Ascending aorta (tissue), 2 donors: ENCODE results near the gene ATAD1. TPM values are rescaled to one million over a fixed set of nuclear protein-coding genes. Genes with fewer than 3 reads are reported as not detected.

Experiments used
- DNase-seq, 2 donors: peaks; one replicate each; pipeline ENCODE4 v3.0.0-alpha.2; 2019; ENCODE audit warnings: low spot score in 2 of 2
- H3K27ac ChIP-seq, 2 donors: fragments of 200-600 bp; sonication (generic); one replicate each; pipeline ENCODE4 v1.5.1; 2016 to 2017; ENCODE audit warnings: mild to moderate bottlenecking in 1 of 2
- H3K27me3 ChIP-seq: fragments of 200-600 bp; sonication (generic); one replicate; pipeline ENCODE4 v1.5.1; 2017
- H3K36me3 ChIP-seq, 2 donors: fragments of 200-600 bp; sonication (generic); one replicate each; pipeline ENCODE4 v1.5.1; 2016
- H3K4me1 ChIP-seq, 2 donors: fragments of 200-600 bp; sonication (generic); one replicate each; pipeline ENCODE4 v1.5.1; 2016 to 2017; ENCODE audit warnings: mild to moderate bottlenecking in 1 of 2
- H3K4me3 ChIP-seq, 2 donors: fragments of 200-600 bp; sonication (generic); one replicate each; pipeline ENCODE4 v1.5.1; 2016 to 2017; ENCODE audit warnings: mild to moderate bottlenecking in 1 of 2
- H3K9me3 ChIP-seq, 2 donors: fragments of 200-600 bp; sonication (generic); one replicate each; pipeline ENCODE4 v1.5.1; 2016
- CTCF ChIP-seq, 3 experiments: fragments of 200-600 bp in 2 of 3; fragments of 450-650 bp in 1 of 3; sonication (generic) in 2 of 3; IDR thresholded peaks; one replicate each; pipeline ENCODE4 v1.5.1; 2016 to 2019; ENCODE audit warnings: antibody characterized with exemption in 3 of 3, mild to moderate bottlenecking in 1 of 3, moderate library complexity in 1 of 3
- intact Hi-C: fragments of 100-400 bp; cut with DNase I; formaldehyde crosslinking; loops from one replicate; pipeline ENCODE4 v1.15.1; 2023
- total RNA-seq: library from RNA; depleted of rRNA; stranded (reverse); fragments of >200 nt; gene quantifications from one replicate; pipeline ENCODE4 v1.1.0, GENCODE V29; 2016

ATAD1 gene
- total RNA-seq, 1 donor from 2014 or later = 22.1 TPM

- DNase-seq = no peak
- no peaks in the 10 kb centered on the region for H3K9me3 ChIP-seq
- no peaks in the 10 kb centered on the region for H3K27me3 ChIP-seq
- H3K4me1 ChIP-seq = no peaks in the 10 kb centered on the region
- intact Hi-C loops = loop anchor here (5.0 kb wide), 1 partner anchor 46 kb away; the partner anchor contains the start of gene PAPSS2
- H3K36me3 ChIP-seq = no peaks in the 10 kb centered on the region
- H3K27ac ChIP-seq = no peak overlapping the region
- no peak for TF ChIP-seq CTCF (IDR thresholded peaks at IDR 0.05)
- H3K4me3 ChIP-seq = no peak overlapping the region
Observed at GRCh38 chr10:87703771-87704170, 114.3 kb downstream of the ATAD1 start.

GRCh38 chr10:87702973-87703294 is 115.1 kb downstream of the ATAD1 start:
- H3K27ac ChIP-seq = no peak overlapping the region
- H3K4me3 ChIP-seq = no peak overlapping the region
- H3K27me3 ChIP-seq = no peaks in the 10 kb centered on the region
- H3K9me3 ChIP-seq = no peaks in the 10 kb centered on the region
- TF ChIP-seq CTCF (IDR thresholded peaks at IDR 0.05) = no peak
- H3K36me3 ChIP-seq = no peaks in the 10 kb centered on the region
- intact Hi-C loops = loop anchor here (5.0 kb wide), 1 partner anchor 46 kb away; the partner anchor contains the start of gene PAPSS2
- DNase-seq = no peak
- H3K4me1 ChIP-seq = no peaks in the 10 kb centered on the region

DNA sequence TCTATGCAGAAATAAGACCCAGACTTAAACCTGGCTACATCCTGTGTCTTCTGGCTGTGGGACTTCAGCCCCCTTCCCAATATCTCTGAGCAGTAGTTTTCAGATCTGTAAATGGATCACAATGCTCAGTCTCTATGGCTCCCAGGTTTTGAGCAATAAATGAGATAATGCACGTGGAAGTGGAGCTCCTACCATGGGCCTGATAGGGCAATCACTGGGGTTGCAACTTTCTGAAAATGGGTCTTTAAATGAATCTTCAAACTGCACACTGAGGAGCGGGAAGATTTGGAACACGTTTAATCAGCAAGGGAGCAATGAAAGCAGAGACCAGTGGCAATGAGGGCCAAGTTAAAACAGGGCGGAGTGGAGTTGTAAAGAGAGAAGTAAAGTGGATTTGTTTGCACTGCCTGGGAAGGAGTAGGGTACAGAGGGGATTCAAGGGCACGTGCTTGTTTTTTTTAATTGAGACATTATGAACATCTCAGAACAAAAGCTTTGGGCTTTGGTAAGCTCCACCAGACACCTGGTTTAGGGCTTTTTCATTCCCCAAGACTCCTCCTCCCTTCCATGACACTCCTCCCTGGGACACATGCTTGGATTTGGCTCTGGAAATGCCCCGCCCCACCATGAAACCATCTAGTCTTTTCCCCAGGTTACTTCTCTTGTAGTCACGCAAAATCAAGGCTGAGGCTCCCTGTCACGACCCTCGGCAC is 115.6 kb downstream of the ATAD1 start:
- H3K4me3 ChIP-seq = no peak overlapping the region
- no peak for TF ChIP-seq CTCF (IDR thresholded peaks at IDR 0.05)
- no peaks in the 10 kb centered on the region for H3K9me3 ChIP-seq
- H3K4me1 ChIP-seq = no peaks in the 10 kb centered on the region
- no peak overlapping the region for H3K27ac ChIP-seq
- H3K36me3 ChIP-seq = no peaks in the 10 kb centered on the region
- intact Hi-C loops = loop anchor here (5.0 kb wide), 1 partner anchor 45 kb away; the partner anchor contains the start of gene PAPSS2
- no peak for DNase-seq
- no peaks in the 10 kb centered on the region for H3K27me3 ChIP-seq

Other genes starting within 250 kb of the ATAD1 start
- 14.8 TPM for gene PAPSS2, start 158.3 kb downstream of the ATAD1 start, total RNA-seq
- not detected for gene KLLN, start 45.3 kb upstream of the ATAD1 start, total RNA-seq
- 96.3 TPM for gene PTEN, start 45.4 kb upstream of the ATAD1 start, total RNA-seq